ENCODE results near the gene POGZ.

GRCh38 chr1:151416231-151416630 is 43.1 kb downstream of the POGZ start:
- TF ChIP-seq ZNF292 (CRISPR knock-in tag; IDR thresholded peaks at IDR 0.05; ENCODE audit: borderline replicate concordance, low read depth) (no peak), GATAD2A (CRISPR knock-in tag; IDR thresholded peaks at IDR 0.05) (no peak), ZNF343 (CRISPR knock-in tag; IDR thresholded peaks at IDR 0.05) (no peak), GABPA (IDR thresholded peaks at IDR 0.05; ENCODE audit: low read depth, low read length) (no peak), GABPA (CRISPR knock-in tag; IDR thresholded peaks at IDR 0.05; ENCODE audit: low read depth) (no peak), ZZZ3 (CRISPR knock-in tag; IDR thresholded peaks at IDR 0.05; ENCODE audit: borderline replicate concordance) (no peak), ZFP82 (CRISPR knock-in tag; IDR thresholded peaks at IDR 0.05; ENCODE audit: borderline replicate concordance) (no peak), ZNF619 (CRISPR knock-in tag; IDR thresholded peaks at IDR 0.05) (no peak), HDAC1 (CRISPR knock-in tag; IDR thresholded peaks at IDR 0.05) (no peak), ATF3 (CRISPR knock-in tag; IDR thresholded peaks at IDR 0.05) (no peak), ZBTB2 (CRISPR knock-in tag; IDR thresholded peaks at IDR 0.05; ENCODE audit: low read depth) (no peak)

Measured in HepG2 (cell line).